ENCODE data around the gene MAPK1. TPM values are rescaled to one million over a fixed set of nuclear protein-coding genes. Genes with fewer than 3 reads are reported as not detected.

The MAPK1 gene
- total RNA-seq, 1 donor, result 46.3 TPM

GRCh38 chr22:21759093-21759492 lies 108.4 kb downstream of the MAPK1 start:
- Histone ChIP-seq H3K4me3 (ENCODE audit: insufficient read depth, low read length) (no peak overlapping the region), H3K9me3 (ENCODE audit: low read depth, low read length) (no peaks in the 10 kb centered on the region), H3K27me3 (ENCODE audit: insufficient read depth, low read length) (no peaks in the 10 kb centered on the region), H3K4me1 (ENCODE audit: insufficient read depth, low read length) (peaks cover 49% of the 10 kb centered on the region), H3K36me3 (ENCODE audit: insufficient read depth, low read length) (peaks cover 35% of the 10 kb centered on the region), H3K27ac (ENCODE audit: low read depth, low read length) (no peak overlapping the region), H3K4me2 (ENCODE audit: insufficient read depth, low read length) (no peak overlapping the region), H2AFZ (ENCODE audit: low read length) (no peak overlapping the region), H4K20me1 (ENCODE audit: insufficient read depth, low read length) (peaks cover 14% of the 10 kb centered on the region), H3K79me2 (ENCODE audit: insufficient read depth, low read length) (no peaks in the 10 kb centered on the region)
- no peak for DNase-seq (ENCODE audit: insufficient read length, low spot score, missing footprints)
- TF ChIP-seq CTCF (IDR thresholded peaks at IDR 0.05; ENCODE audit: extremely low read depth, low read depth, low read length), result no peak

GRCh38 chr22:21758091-21758864 lies 109.2 kb downstream of the MAPK1 start:
- H3K4me3 ChIP-seq (ENCODE audit: insufficient read depth, low read length), result no peak overlapping the region
- H2AFZ ChIP-seq (ENCODE audit: low read length), result no peak overlapping the region
- DNase-seq (ENCODE audit: insufficient read length, low spot score, missing footprints), result no peak
- H3K4me1 ChIP-seq (ENCODE audit: insufficient read depth, low read length), result peaks cover 49% of the 10 kb centered on the region
- peaks cover 27% of the 10 kb centered on the region for H3K36me3 ChIP-seq (ENCODE audit: insufficient read depth, low read length)
- H3K27ac ChIP-seq (ENCODE audit: low read depth, low read length), result no peak overlapping the region
- no peak overlapping the region for H3K4me2 ChIP-seq (ENCODE audit: insufficient read depth, low read length)
- peaks cover 17% of the 10 kb centered on the region for H4K20me1 ChIP-seq (ENCODE audit: insufficient read depth, low read length)
- no peaks in the 10 kb centered on the region for H3K9me3 ChIP-seq (ENCODE audit: low read depth, low read length)
- no peaks in the 10 kb centered on the region for H3K79me2 ChIP-seq (ENCODE audit: insufficient read depth, low read length)
- TF ChIP-seq CTCF (IDR thresholded peaks at IDR 0.05; ENCODE audit: extremely low read depth, low read depth, low read length), result no peak
- no peaks in the 10 kb centered on the region for H3K27me3 ChIP-seq (ENCODE audit: insufficient read depth, low read length)

- Histone ChIP-seq H3K4me3 (ENCODE audit: insufficient read depth, low read length) (no peak overlapping the region), H4K20me1 (ENCODE audit: insufficient read depth, low read length) (peaks cover 17% of the 10 kb centered on the region), H3K9me3 (ENCODE audit: low read depth, low read length) (no peaks in the 10 kb centered on the region), H3K4me2 (ENCODE audit: insufficient read depth, low read length) (peak overlapping the region; percentile 77), H3K36me3 (ENCODE audit: insufficient read depth, low read length) (peaks cover 16% of the 10 kb centered on the region), H3K27me3 (ENCODE audit: insufficient read depth, low read length) (no peaks in the 10 kb centered on the region), H3K27ac (ENCODE audit: low read depth, low read length) (peak overlapping the region; percentile 73), H3K4me1 (ENCODE audit: insufficient read depth, low read length) (peaks cover 39% of the 10 kb centered on the region), H2AFZ (ENCODE audit: low read length) (no peak overlapping the region), H3K79me2 (ENCODE audit: insufficient read depth, low read length) (no peaks in the 10 kb centered on the region)
- peak; percentile 97 for DNase-seq (ENCODE audit: insufficient read length, low spot score, missing footprints)
- no peak for TF ChIP-seq CTCF (IDR thresholded peaks at IDR 0.05; ENCODE audit: extremely low read depth, low read depth, low read length)
Observed at GRCh38 chr22:21755851-21756284, 111.6 kb downstream of the MAPK1 start.

- Histone ChIP-seq H4K20me1 (ENCODE audit: insufficient read depth, low read length) (peaks cover 14% of the 10 kb centered on the region), H2AFZ (ENCODE audit: low read length) (no peak overlapping the region), H3K36me3 (ENCODE audit: insufficient read depth, low read length) (peaks cover 13% of the 10 kb centered on the region), H3K79me2 (ENCODE audit: insufficient read depth, low read length) (no peaks in the 10 kb centered on the region), H3K27me3 (ENCODE audit: insufficient read depth, low read length) (no peaks in the 10 kb centered on the region), H3K4me1 (ENCODE audit: insufficient read depth, low read length) (peaks cover 30% of the 10 kb centered on the region), H3K9me3 (ENCODE audit: low read depth, low read length) (no peaks in the 10 kb centered on the region), H3K4me3 (ENCODE audit: insufficient read depth, low read length) (peak overlapping the region; percentile 33), H3K27ac (ENCODE audit: low read depth, low read length) (peak overlapping the region; percentile 73), H3K4me2 (ENCODE audit: insufficient read depth, low read length) (peak overlapping the region; percentile 77)
- TF ChIP-seq CTCF (IDR thresholded peaks at IDR 0.05; ENCODE audit: extremely low read depth, low read depth, low read length), result no peak
- peak; percentile 53 for DNase-seq (ENCODE audit: insufficient read length, low spot score, missing footprints)
Observed at GRCh38 chr22:21754523-21754922, 112.9 kb downstream of the MAPK1 start.
